ENCODE data around the gene TSPAN17. TPM values are rescaled to one million over a fixed set of nuclear protein-coding genes. Genes with fewer than 3 reads are reported as not detected.

TSPAN17 gene
- total and polyA plus RNA-seq, 12 donors = 25.8 to 106 (median 52.8) TPM

DNA sequence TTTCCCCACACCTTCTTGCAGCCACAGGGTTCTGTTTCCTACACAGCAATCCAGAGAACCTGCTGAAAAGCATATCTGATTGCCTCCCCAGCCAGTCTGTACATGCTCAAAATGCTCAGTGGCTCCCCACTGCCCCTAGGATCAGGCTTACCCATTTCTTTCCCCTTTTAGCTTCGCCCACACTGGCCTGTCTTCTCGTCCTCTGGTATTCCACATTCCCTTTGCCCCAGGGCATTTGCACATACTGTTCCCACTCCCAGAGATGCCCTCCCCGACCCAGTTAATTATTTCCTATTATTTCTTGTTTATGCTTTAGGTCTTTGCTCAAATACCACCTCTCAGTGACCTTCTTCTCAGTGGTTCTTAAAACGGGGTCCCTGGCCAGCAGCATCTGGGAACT is 6.7 kb upstream of the TSPAN17 start:
- Histone ChIP-seq H3K27ac (no peak overlapping the region), H3K27me3 (no peaks in the 10 kb centered on the region), H3K36me3 (replicated peaks in 1 of 2) (no peaks in the 10 kb centered on the region), H3K4me3 (no peak overlapping the region), H3K4me1 (replicated peaks in 1 of 2) (peaks cover 0 to 6% of the 10 kb centered on the region in 2 donors), H3K9me3 (replicated peaks in 1 of 3) (no peaks in the 10 kb centered on the region)
- intact Hi-C loops (cut with DNase I) = no loop called here
- WGBS, 4 donors = 71 to 82% (median 74%) methylated on average over 4 of the region's 4 CpGs
- TF ChIP-seq, protein P1, sequence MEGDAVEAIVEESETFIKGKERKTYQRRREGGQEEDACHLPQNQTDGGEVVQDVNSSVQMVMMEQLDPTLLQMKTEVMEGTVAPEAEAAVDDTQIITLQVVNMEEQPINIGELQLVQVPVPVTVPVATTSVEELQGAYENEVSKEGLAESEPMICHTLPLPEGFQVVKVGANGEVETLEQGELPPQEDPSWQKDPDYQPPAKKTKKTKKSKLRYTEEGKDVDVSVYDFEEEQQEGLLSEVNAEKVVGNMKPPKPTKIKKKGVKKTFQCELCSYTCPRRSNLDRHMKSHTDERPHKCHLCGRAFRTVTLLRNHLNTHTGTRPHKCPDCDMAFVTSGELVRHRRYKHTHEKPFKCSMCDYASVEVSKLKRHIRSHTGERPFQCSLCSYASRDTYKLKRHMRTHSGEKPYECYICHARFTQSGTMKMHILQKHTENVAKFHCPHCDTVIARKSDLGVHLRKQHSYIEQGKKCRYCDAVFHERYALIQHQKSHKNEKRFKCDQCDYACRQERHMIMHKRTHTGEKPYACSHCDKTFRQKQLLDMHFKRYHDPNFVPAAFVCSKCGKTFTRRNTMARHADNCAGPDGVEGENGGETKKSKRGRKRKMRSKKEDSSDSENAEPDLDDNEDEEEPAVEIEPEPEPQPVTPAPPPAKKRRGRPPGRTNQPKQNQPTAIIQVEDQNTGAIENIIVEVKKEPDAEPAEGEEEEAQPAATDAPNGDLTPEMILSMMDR (IDR thresholded peaks at IDR 0.05) = no peak
- no peak for TF ChIP-seq POLR2A (IDR thresholded peaks at IDR 0.05)
- no peak for DNase-seq

DNA sequence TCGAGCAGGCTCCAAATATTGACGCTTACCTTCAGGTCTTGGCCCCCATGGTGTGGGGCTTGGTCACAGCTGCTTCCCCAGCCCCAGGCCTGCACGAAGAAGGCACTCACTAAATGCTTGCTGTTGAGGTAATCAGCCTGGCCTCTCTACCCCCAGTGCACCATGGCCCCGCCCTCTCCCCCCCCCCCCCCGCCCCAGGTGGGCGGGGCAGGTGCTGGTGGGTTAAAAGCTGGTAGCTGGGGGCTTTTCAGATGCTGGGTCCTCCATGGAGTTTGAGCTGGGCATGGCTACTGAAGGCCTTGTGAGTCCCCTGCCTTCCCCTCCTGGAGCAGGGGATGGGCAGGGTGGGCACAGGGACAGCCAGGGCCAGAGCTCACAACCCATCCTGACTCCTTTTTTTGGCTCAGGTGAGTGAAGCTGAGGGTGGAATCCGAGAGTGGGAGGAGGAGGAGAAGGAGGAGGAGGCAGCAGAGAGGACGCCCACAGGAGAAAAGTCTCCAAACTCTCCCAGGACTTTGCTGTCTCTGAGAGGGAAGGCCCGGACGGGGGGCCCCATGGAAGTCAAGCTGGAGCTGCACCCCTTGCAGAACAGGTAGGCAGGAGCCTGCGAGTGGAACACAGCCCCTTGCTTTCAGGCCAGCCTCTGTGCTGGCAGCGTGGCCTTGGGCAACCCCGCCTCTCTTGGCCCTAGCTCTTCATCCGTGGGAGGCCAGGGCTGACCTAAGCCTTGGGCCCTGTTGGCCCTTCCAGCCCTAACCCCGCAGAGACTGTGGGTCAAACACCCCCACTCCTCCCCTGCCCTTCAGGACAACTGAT is 4.4 kb upstream of the TSPAN17 start:
- intact Hi-C loops (cut with DNase I) = no loop called here

DNA sequence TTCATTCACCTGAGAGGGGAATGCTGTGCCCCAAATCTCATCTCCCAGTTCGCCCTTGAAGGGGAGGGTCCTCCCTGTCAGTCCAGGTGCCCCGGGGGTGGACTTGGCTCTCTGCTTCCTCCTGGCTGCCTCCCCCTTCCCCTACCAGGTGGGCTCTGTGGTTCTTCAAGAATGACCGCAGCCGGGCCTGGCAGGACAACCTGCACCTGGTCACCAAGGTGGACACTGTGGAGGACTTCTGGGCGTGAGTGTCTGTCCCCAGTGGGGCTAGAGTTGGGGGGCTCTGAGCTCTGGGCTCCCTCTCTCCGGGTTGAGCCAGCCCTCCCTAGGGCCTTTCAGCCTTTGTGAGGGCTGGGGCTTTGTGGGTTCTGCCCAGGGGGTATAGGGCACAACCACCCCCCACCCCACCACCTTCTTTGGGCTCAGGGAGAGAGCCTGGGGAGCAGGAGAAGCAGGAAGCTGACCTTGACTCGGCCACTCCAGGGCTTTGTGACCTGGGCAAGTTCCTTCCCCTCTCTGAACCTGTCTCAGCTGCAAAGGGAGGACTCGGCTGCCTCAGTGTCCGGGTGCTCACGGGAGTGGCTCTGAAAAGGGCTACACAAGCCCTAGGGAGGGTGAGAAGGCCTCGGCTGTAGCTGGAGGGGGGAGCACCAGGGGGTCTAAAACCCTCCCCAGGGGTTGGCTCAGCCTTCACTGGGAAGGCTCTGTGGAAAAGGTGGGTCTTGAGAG is 3.6 kb upstream of the TSPAN17 start:
- Histone ChIP-seq H3K27me3 (no peaks in the 10 kb centered on the region), H3K4me3 (no peak overlapping the region), H3K27ac (no peak overlapping the region), H3K36me3 (replicated peaks in 1 of 2) (no peaks in the 10 kb centered on the region), H3K4me1 (replicated peaks in 1 of 2) (peaks cover 10 to 21% of the 10 kb centered on the region in 2 donors), H3K9me3 (replicated peaks in 1 of 3) (no peaks in the 10 kb centered on the region)
- no peak for DNase-seq
- TF ChIP-seq, protein P1 (IDR thresholded peaks at IDR 0.05) = no peak
- TF ChIP-seq POLR2A (IDR thresholded peaks at IDR 0.05) = no peak
- WGBS, 4 donors = 67 to 88% (median 79%) methylated on average over 1 to 11 of the region's 11 CpGs
- intact Hi-C loops (cut with DNase I) = no loop called here

More for the DNA sequence above, 4.4 kb upstream of the TSPAN17 start:
- Histone ChIP-seq H3K27me3 (no peaks in the 10 kb centered on the region), H3K4me3 (no peak overlapping the region), H3K27ac (no peak overlapping the region), H3K36me3 (replicated peaks in 1 of 2) (no peaks in the 10 kb centered on the region), H3K9me3 (replicated peaks in 1 of 3) (no peaks in the 10 kb centered on the region), H3K4me1 (replicated peaks in 1 of 2) (peaks cover 4 to 13% of the 10 kb centered on the region in 2 donors)
- TF ChIP-seq POLR2A (IDR thresholded peaks at IDR 0.05) = no peak
- TF ChIP-seq, protein P1 (IDR thresholded peaks at IDR 0.05) = no peak
- peak in 5 of 7 donors; percentile 60 to 67 (median 65) for DNase-seq
- 34 to 43% (median 40%) methylated on average over 5 to 15 of the region's 15 CpGs for WGBS, 4 donors

GRCh38 chr5:176644294-176644693 is 3.0 kb upstream of the TSPAN17 start:
- 79 to 82% (median 80%) methylated on average over 7 to 9 of the region's 9 CpGs for WGBS, 4 donors
- Histone ChIP-seq H3K4me3 (no peak overlapping the region), H3K27ac (no peak overlapping the region), H3K36me3 (replicated peaks in 1 of 2) (no peaks in the 10 kb centered on the region), H3K4me1 (replicated peaks in 1 of 2) (peaks cover 15 to 25% of the 10 kb centered on the region in 2 donors), H3K9me3 (replicated peaks in 1 of 3) (no peaks in the 10 kb centered on the region), H3K27me3 (no peaks in the 10 kb centered on the region)
- no peak for DNase-seq
- TF ChIP-seq POLR2A (IDR thresholded peaks at IDR 0.05) = no peak
- TF ChIP-seq, protein P1 (IDR thresholded peaks at IDR 0.05) = no peak
- intact Hi-C loops (cut with DNase I) = no loop called here
